HG03139 (cell line): ENCODE data around the gene PSMD4.
"Not testable (repeated sequence)": the region's sequence is repeated elsewhere in the genome, so short reads cannot be mapped to it uniquely, and the experiment has no call there.

ENCODE experiments used
- ATAC-seq: cut with Tn5 transposase; IDR thresholded peaks from one replicate; pipeline ENCODE4 v1.9.1; 2021; ENCODE audit not compliant: unreplicated experiment

Gene PSMD4

DNA sequence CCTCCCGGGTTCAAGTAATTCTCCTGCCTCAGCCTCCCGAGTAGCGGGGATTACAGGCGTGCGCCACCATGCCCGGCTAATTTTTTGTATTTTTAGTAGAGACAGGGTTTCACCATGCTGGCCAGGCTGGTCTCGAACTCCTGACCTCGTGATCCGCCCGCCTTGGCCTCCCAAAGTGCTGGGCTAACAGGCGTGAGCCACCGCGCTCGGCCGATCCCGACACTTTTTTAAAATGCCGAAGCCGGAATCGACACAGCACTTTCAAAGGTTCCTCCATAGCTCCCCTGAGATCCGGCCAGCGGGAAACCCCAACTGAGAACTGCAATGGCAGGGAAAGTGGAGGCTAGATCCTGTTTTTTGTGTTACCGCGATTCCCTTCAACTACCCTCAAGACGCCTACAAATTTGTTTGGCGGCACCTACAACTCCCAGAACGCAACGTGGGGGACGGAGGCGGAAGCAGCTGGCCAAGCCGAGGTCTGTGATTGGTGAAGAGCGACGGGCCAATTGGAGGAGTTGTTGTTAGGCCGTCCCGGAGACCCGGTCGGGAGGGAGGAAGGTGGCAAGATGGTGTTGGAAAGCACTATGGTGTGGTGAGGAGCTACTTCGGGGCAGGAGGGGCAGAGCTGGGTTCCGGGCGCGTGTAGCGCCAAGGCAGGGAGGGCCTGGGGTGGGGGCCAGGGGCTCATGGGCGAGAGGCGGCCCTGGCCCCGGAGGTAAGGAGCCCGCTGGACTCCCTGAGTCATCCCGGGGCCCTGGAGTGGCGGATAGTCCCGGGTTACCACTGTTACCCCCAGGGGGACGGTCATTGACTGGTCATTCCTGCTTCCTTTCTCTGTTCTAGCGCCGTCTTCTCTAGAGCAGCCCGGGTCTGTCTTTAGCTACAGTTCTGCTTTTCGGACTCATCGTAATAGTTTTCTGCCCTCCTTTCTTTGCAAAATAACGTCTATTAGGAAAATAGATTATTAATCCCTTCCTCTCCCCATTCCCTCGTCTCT, at the start of gene PSMD4:
Gene PSMD4 (plus strand): TSS at position 518 of the 997 bp plus-strand sequence. CDS start 49 bp downstream, at position 567.
- ATAC-seq, result peak; percentile 89

DNA sequence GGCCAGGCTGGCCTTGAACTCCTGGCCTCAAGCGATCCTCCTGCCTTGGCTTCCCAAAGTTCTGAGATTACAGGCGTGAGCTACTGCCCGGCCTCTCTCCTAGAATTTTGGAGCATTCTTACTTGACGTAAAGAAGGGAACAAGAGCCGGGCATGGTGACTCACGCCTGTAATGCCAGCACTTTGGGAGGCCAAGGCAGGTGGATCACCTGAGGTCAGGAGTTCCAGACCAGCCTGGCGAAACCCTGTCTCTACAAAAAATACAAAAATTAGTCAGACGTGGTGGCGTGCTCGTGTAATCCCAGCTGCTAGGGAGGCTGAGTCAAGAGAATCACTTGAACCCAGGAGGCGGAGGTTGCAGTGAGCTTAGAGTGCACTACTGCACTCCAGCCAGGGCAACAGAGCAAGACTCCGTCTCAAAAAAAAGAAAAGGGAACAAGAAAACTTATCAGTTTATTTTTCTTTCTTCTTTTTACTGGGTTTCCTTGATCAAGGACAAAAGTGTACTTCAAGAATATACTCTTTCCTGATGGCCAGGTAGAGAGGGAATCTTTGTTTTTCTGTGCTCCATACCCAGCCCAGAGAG, 49.1 kb upstream of the PSMD4 start:
- not testable (repeated sequence) for ATAC-seq

DNA sequence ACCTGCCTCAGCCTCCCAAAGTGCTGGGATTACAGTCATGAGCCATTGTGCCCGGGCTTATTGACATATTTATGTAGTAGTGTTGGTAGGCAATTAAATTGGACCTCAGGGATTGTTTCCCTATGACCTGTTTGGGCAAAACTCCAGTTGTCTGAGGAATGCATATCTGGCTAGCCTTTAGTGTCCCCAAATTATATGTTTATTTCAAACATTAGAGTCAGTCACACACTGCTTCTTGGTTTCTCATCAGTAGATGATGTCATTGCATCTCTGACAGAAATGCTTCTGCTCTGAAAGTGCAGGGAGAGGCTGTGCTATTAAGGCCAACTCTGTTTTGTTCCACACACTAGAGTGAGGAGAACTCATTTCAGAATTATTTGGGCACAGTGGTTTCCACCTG, 43.7 kb upstream of the PSMD4 start:
- ATAC-seq, result no peak

DNA sequence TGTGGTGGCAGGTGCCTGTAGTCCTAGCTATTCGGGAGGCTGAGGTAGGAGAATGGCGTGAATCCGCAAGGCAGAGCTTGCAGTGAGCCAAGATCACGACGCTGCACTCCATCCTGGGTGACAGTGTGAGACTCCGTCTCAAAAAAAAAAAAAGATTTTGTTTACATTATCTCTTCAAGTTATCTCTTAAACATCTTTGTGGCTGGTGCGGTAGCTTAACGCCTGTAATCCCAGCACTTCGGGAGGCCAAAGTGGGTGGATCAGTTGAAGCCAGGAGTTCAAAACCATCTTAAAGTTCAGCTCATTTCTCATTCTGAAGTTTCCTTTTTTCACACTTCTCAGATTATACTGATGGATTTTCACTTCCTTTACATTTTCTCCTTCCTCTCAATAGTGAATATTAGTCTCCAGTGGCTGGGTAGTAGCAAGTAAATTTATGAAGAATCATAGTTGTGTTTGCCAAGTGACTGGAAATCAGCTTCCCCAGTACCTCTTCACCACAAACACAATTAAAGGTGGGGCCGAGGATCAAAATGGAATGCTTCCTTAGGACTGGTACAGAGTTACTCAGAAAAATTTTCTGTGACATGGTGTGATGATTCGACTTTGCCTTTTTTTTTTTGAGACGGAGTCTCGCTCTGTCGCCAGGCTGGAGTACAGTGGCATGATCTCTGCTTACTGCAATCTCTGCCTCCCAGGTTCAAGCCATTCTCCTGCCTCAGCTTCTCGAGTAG, 42.4 kb upstream of the PSMD4 start:
- no peak for ATAC-seq

DNA sequence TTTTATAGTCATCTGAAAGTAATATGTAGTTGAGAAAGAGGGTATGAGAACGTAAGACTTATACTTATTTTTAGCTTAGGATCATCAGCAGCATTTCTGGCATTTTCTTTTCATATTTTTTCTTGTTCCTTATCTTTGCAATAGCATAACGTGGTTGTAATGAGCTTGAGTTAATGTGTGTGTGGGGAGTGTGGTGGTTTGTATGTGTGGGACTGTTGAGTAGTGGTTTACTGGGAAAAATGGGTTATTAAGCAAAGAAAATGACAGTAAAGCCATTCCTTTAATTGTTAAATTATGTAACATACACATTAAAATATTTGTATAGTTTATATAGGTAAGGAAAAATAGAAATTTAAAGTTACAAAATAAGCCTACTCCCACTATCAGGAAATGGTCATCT, 41.0 kb upstream of the PSMD4 start:
- no peak for ATAC-seq

GRCh38 chr1:151221616-151222015, 32.9 kb upstream of the PSMD4 start:
- no peak for ATAC-seq

- ATAC-seq, result no peak
Measured at GRCh38 chr1:151222130-151222529, 32.4 kb upstream of the PSMD4 start.

GRCh38 chr1:151235235-151235634, 19.3 kb upstream of the PSMD4 start:
- ATAC-seq, result no peak

- ATAC-seq, result no peak
Measured at GRCh38 chr1:151237678-151238466, 16.7 kb upstream of the PSMD4 start.

DNA sequence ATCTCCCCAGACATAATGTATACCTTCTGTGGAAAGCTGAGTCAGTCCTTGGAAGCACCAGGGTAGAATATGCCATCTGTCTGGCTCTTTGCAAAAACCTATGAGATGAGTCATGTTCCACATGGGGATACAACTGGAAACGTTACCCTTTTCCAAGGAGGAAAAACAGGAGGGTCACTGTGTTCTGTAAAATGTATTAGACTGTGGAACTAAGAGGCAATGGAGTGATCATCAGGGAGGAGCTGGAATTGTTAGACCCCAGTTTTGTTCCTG, 16.1 kb upstream of the PSMD4 start:
- ATAC-seq, result no peak

GRCh38 chr1:151242442-151242841, 12.1 kb upstream of the PSMD4 start:
- ATAC-seq, result no peak

DNA sequence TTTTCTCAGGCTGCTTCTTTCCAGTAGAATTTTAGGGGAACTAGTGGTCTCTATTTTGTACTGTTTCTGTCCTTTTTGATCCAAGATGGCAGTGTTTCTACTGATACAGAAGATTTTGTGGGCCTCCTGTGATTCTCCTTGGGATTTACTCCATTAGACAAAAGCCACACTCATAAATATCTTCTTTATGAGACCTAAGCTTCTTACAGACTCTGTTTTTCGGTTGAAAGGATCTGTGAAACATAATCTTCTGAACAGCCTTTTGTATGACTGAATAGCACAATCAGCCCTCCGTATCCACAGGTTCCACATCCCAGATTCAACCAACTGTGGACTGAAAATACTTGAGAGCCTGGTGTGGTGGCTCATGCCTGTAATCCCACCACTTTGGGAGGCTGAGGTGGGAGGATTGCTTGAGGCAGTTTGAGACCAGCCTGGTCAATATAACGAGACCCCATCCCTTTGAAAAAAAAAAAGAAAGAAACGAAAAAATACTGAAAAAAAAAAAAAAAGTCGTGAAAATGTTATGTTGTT, 10.8 kb upstream of the PSMD4 start:
- ATAC-seq, result no peak

- ATAC-seq, result no peak
Measured at GRCh38 chr1:151246786-151247185, 7.7 kb upstream of the PSMD4 start.

- no peak for ATAC-seq
Measured at GRCh38 chr1:151251656-151252470, 2.7 kb upstream of the PSMD4 start.

GRCh38 chr1:151255381-151255780, 847 bp downstream of the PSMD4 start:
- no peak for ATAC-seq

- no peak for ATAC-seq
Measured at GRCh38 chr1:151259351-151259750, 4.8 kb downstream of the PSMD4 start.

GRCh38 chr1:151265446-151266236, 11.1 kb downstream of the PSMD4 start:
- ATAC-seq, result no peak

- no peak for ATAC-seq
Measured at GRCh38 chr1:151266315-151266714, 11.8 kb downstream of the PSMD4 start.

DNA sequence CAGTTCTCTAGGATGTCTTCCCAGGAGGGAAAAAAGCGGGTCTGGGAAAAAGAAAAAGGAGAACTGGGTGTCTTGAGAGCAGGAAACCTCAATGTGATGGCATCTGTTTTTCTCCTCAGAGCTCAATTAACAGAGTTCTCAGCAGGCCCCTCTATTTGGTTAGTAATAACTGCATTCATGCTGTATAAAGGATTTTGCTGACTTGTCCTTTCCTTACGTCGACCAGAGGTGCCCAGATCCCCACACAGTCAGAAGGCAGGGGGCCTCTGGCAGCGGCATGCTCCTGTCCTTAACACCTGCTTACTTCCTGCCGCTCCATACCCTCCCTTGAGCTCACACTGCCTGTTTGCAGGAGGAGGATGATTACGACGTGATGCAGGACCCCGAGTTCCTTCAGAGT, 12.3 kb downstream of the PSMD4 start:
- no peak for ATAC-seq
